ENCODE results near the gene NEAT1. TPM values are rescaled to one million over a fixed set of nuclear protein-coding genes. Genes with fewer than 3 reads are reported as not detected.
A peak's percentile ranks its signal among the peaks of the same experiment; 100 is the strongest.

NEAT1 gene
- total RNA-seq, 4 donors from 2014 or later: 21.0 to 341 (median 183) TPM

GRCh38 chr11:65416341-65416824, 6.2 kb upstream of the NEAT1 start:
- H3K27me3 ChIP-seq: no peaks in the 10 kb centered on the region
- WGBS, 2 donors (ENCODE audit: low coverage in 1 of 2): 0% methylated on average over 1 of the region's 18 CpGs; no CpG with 5 or more reads in 1 of the 2 donors
- no peak for TF ChIP-seq EP300 (IDR thresholded peaks at IDR 0.05)
- peak in 1 of 2 donors; percentile 20 for TF ChIP-seq POLR2A (IDR thresholded peaks at IDR 0.05)
- peak; percentile 77 for TF ChIP-seq POLR2AphosphoS5 (IDR thresholded peaks at IDR 0.05)
- TF ChIP-seq CTCF (IDR thresholded peaks at IDR 0.05): peak in 3 of 4 experiments; percentile 98 to 100 (median 100)
- H3K4me3 ChIP-seq: peak overlapping the region; percentile 4 to 81
- H3K36me3 ChIP-seq: peaks cover 0 to 22% of the 10 kb centered on the region in 2 donors
- H3K27ac ChIP-seq: peak overlapping the region; percentile 97 to 100 (median 98)
- peak; percentile 22 for ATAC-seq
- peaks cover 6 to 74% (median 39%) of the 10 kb centered on the region in 3 donors for H3K4me1 ChIP-seq
- no peaks in the 10 kb centered on the region for H3K9me3 ChIP-seq

GRCh38 chr11:65416841-65417701, 5.5 kb upstream of the NEAT1 start:
- Histone ChIP-seq H3K9me3 (no peaks in the 10 kb centered on the region), H3K4me1 (peaks cover 6 to 72% (median 39%) of the 10 kb centered on the region in 3 donors), H3K36me3 (peaks cover 0 to 15% of the 10 kb centered on the region in 2 donors), H3K4me3 (peak overlapping the region; percentile 4 to 81), H3K27me3 (no peaks in the 10 kb centered on the region), H3K27ac (peak overlapping the region; percentile 97 to 100 (median 98))
- 1 to 17% methylated on average over 6 to 7 of the region's 14 CpGs for WGBS, 2 donors (ENCODE audit: low coverage in 1 of 2)
- ATAC-seq: no peak
- no peak for TF ChIP-seq POLR2AphosphoS5 (IDR thresholded peaks at IDR 0.05)
- TF ChIP-seq CTCF (IDR thresholded peaks at IDR 0.05): no peak
- TF ChIP-seq EP300 (IDR thresholded peaks at IDR 0.05): no peak
- TF ChIP-seq POLR2A (IDR thresholded peaks at IDR 0.05): no peak

GRCh38 chr11:65417702-65418430, 4.7 kb upstream of the NEAT1 start:
- no peaks in the 10 kb centered on the region for H3K27me3 ChIP-seq
- 9 to 12% methylated on average over 7 to 9 of the region's 19 CpGs for WGBS, 2 donors (ENCODE audit: low coverage in 1 of 2)
- peak; percentile 4 for ATAC-seq

GRCh38 chr11:65418431-65418680, 4.2 kb upstream of the NEAT1 start:
- peaks cover 0 to 5% of the 10 kb centered on the region in 2 donors for H3K36me3 ChIP-seq
- H3K4me1 ChIP-seq: peaks cover 6 to 60% (median 39%) of the 10 kb centered on the region in 3 donors
- H3K9me3 ChIP-seq: no peaks in the 10 kb centered on the region
- TF ChIP-seq EP300 (IDR thresholded peaks at IDR 0.05) (no peak), CTCF (IDR thresholded peaks at IDR 0.05) (no peak), POLR2A (IDR thresholded peaks at IDR 0.05) (peak in 1 of 2 donors; percentile 70)
- no peak for ATAC-seq
- no peaks in the 10 kb centered on the region for H3K27me3 ChIP-seq
- 0% methylated on average over 1 of the region's 4 CpGs; no CpG with 5 or more reads in 1 of the 2 donors for WGBS, 2 donors (ENCODE audit: low coverage in 1 of 2)
- H3K4me3 ChIP-seq: peak overlapping the region; percentile 9 to 81
- peak overlapping the region; percentile 97 to 100 (median 98) for H3K27ac ChIP-seq

More at GRCh38 chr11:65417702-65418430, 4.7 kb upstream of the NEAT1 start:
- H3K9me3 ChIP-seq: no peaks in the 10 kb centered on the region
- TF ChIP-seq CTCF (IDR thresholded peaks at IDR 0.05): no peak
- no peak for TF ChIP-seq POLR2A (IDR thresholded peaks at IDR 0.05)
- no peak for TF ChIP-seq EP300 (IDR thresholded peaks at IDR 0.05)
- peak; percentile 28 for TF ChIP-seq POLR2AphosphoS5 (IDR thresholded peaks at IDR 0.05)
- H3K4me3 ChIP-seq: peak overlapping the region in 1 of 2 donors; percentile 81
- H3K4me1 ChIP-seq: peaks cover 6 to 64% (median 39%) of the 10 kb centered on the region in 3 donors
- peak overlapping the region; percentile 97 to 100 (median 98) for H3K27ac ChIP-seq
- peaks cover 0 to 8% of the 10 kb centered on the region in 2 donors for H3K36me3 ChIP-seq

All from gastroesophageal sphincter (tissue), 4 donors.